GM12878 (cell line): ENCODE results near the gene KLHDC10. TPM values are rescaled to one million over a fixed set of nuclear protein-coding genes. Genes with fewer than 3 reads are reported as not detected.

ENCODE experiments used
- ATAC-seq: fragments of 200-7000 bp; cut with Tn5 transposase; 3 replicates; pipeline ENCODE4 v1.9.1; 2020; ENCODE audit warnings: mild to moderate bottlenecking, moderate library complexity
- BruUV-seq: library from RNA; stranded (reverse); fragments of 400-500 nt; replicated peaks from 2 replicates; lab custom pipeline; 2021; lab: Mats Ljungman, UMichigan
- CTCF ChIA-PET: fragments of 300-600 bp; sonication (Branson Sonifier 250); formaldehyde crosslinking; extraction: SDS; loops from one replicate; lab custom pipeline; 2021; ENCODE audit warnings: inconsistent platforms; lab: Yijun Ruan, JAX
- POLR2A ChIA-PET: fragments of 350-600 bp; formaldehyde crosslinking; extraction: SDS; loops from one replicate; lab custom pipeline; 2021; ENCODE audit warnings: inconsistent platforms; lab: Charles Lee
- RAD21 ChIA-PET: fragments of 300-600 bp; sonication (Branson Sonifier 250); formaldehyde crosslinking; loops from one replicate; lab custom pipeline; 2023; ENCODE audit warnings: antibody characterized with exemption; ENCODE audit not compliant: unreplicated experiment; lab: Charles Lee
- SMC1A ChIA-PET: fragments of 300-600 bp; sonication (Branson Sonifier 250); formaldehyde crosslinking; loops from one replicate; lab custom pipeline; 2023; ENCODE audit not compliant: unreplicated experiment, uncharacterized antibody; lab: Charles Lee
- DNase-seq: peaks from one replicate; pipeline ENCODE4 v3.0.0-alpha.2; 2011; ENCODE audit warnings: low read depth, low spot score
- FAIRE-seq: peaks from 3 replicates; lab custom pipeline; 2011; peaks lifted over from hg19 to GRCh38; lab: Jason Lieb, UNC
- H2AFZ ChIP-seq: 2 replicates; pipeline ENCODE4 v1.6.0; 2011; ENCODE audit warnings: low read depth, low read length, control low read depth; ENCODE audit not compliant: control insufficient read depth
- H3K27ac ChIP-seq: 2 replicates; pipeline ENCODE4 v1.5.1; 2011; ENCODE audit warnings: control low read depth; ENCODE audit not compliant: control insufficient read depth, insufficient read depth
- H3K27me3 ChIP-seq, 2 experiments: replicated peaks in 1 of 2; 2 replicates each; pipeline versions ENCODE4 v1.6.0 to v1.6.1; 2011; ENCODE audit warnings: low read length in 1 of 2; ENCODE audit not compliant: control insufficient read depth in 2 of 2, insufficient read depth in 2 of 2
- H3K36me3 ChIP-seq, 2 experiments: 2 replicates each; pipeline ENCODE4 v1.5.1; 2011; ENCODE audit warnings: low read length in 1 of 2; ENCODE audit not compliant: control insufficient read depth in 2 of 2, insufficient read depth in 2 of 2
- H3K4me1 ChIP-seq: 2 replicates; pipeline ENCODE4 v1.6.1; 2011; ENCODE audit warnings: mild to moderate bottlenecking, low read length, moderate library complexity, mixed read lengths; ENCODE audit not compliant: control insufficient read depth, insufficient read depth
- H3K4me2 ChIP-seq: 2 replicates; pipeline ENCODE4 v1.6.0; 2011; ENCODE audit warnings: control low read depth; ENCODE audit not compliant: control insufficient read depth, insufficient read depth
- H3K4me3 ChIP-seq: fragments of 200-600 bp; sonication (generic); 2 replicates; pipeline ENCODE4 v1.5.1; 2016
- H3K79me2 ChIP-seq: 2 replicates; pipeline ENCODE4 v1.6.0; 2011; ENCODE audit warnings: low read length; ENCODE audit not compliant: control insufficient read depth, insufficient read depth
- H3K9ac ChIP-seq: 2 replicates; pipeline ENCODE4 v1.8.0; 2011; ENCODE audit warnings: low read length, control low read depth, mixed read lengths; ENCODE audit not compliant: control insufficient read depth, insufficient read depth
- H3K9me3 ChIP-seq: replicated peaks from 3 replicates; pipeline ENCODE4 v1.5.1; 2011; ENCODE audit warnings: mild to moderate bottlenecking, low read length; ENCODE audit not compliant: control insufficient read depth, insufficient read depth
- H4K20me1 ChIP-seq: 2 replicates; pipeline ENCODE4 v1.6.0; 2011; ENCODE audit not compliant: control insufficient read depth, insufficient read depth
- CBX3 ChIP-seq: fragments of 200-600 bp; sonication (generic); IDR thresholded peaks from 2 replicates; pipeline ENCODE4 v1.6.1; 2016; ENCODE audit warnings: low read depth, borderline replicate concordance
- CREB1 ChIP-seq: IDR thresholded peaks from 2 replicates; pipeline ENCODE4 v1.6.1; 2012; ENCODE audit warnings: low read depth, mild to moderate bottlenecking, inconsistent platforms
- CREM ChIP-seq: IDR thresholded peaks from 2 replicates; pipeline ENCODE4 v1.6.1; 2014; ENCODE audit warnings: antibody characterized with exemption, low read depth
- GATAD2B ChIP-seq: fragments of 450-650 bp; conservative IDR thresholded peaks from 2 replicates; pipeline ENCODE4 v1.6.1; 2017; ENCODE audit warnings: low read depth, mild to moderate bottlenecking, moderate library complexity
- JUNB ChIP-seq: IDR thresholded peaks from 2 replicates; pipeline ENCODE4 v1.6.1; 2016; ENCODE audit warnings: antibody characterized with exemption, mild to moderate bottlenecking
- MTA2 ChIP-seq: fragments of 450-650 bp; IDR thresholded peaks from 2 replicates; pipeline ENCODE4 v1.6.1; 2016; ENCODE audit warnings: low read depth, mild to moderate bottlenecking, moderate library complexity
- MYC ChIP-seq: IDR thresholded peaks from 2 replicates; pipeline ENCODE4 v1.6.1; 2011; ENCODE audit warnings: mild to moderate bottlenecking, low read length, moderate library complexity, inconsistent platforms; ENCODE audit not compliant: insufficient read depth, insufficient replicate concordance, insufficient read length, severe bottlenecking
- NFIC ChIP-seq: IDR thresholded peaks from 2 replicates; pipeline ENCODE4 v1.6.1; 2012; ENCODE audit warnings: low read depth, mild to moderate bottlenecking, inconsistent platforms, low read length, moderate library complexity
- PKNOX1 ChIP-seq: fragments of 450-650 bp; IDR thresholded peaks from 2 replicates; pipeline ENCODE4 v1.6.1; 2016; ENCODE audit warnings: mild to moderate bottlenecking
- RCOR1 ChIP-seq: conservative IDR thresholded peaks from 2 replicates; pipeline ENCODE4 v1.6.1; 2012; ENCODE audit warnings: low read depth, low read length, improper control_type of control experiment
- SKIL ChIP-seq: fragments of 450-650 bp; IDR thresholded peaks from 2 replicates; pipeline ENCODE4 v1.6.1; 2017; ENCODE audit warnings: mild to moderate bottlenecking, low read depth, inconsistent platforms; ENCODE audit not compliant: poor library complexity, severe bottlenecking
- ZBTB4 ChIP-seq: fragments of 450-650 bp; formaldehyde crosslinking; IDR thresholded peaks from 2 replicates; pipeline ENCODE4 v1.4.0; 2022; ENCODE audit warnings: mild to moderate bottlenecking, moderate library complexity
- WGBS: methylation state at CpG from one replicate; pipeline ENCODE4 v1.1.6; 2016; ENCODE audit warnings: low lambda C conversion rate; ENCODE audit not compliant: insufficient replicate concordance, insufficient coverage; ENCODE audit errors: missing lambda C conversion rate; 5-methylcytosine and 5-hydroxymethylcytosine counted together
- in situ Hi-C: fragments of 300-500 bp; cut with MboI; formaldehyde crosslinking; loops from 9 replicates; pipeline ENCODE4 v1.14.3; 2018; ENCODE audit warnings: mixed read lengths
- intact Hi-C: fragments of 100-400 bp; cut with micrococcal nuclease; formaldehyde crosslinking; loops from one replicate; pipeline ENCODE4 v1.14.2; 2022; ENCODE audit not compliant: unreplicated experiment
- polyA plus RNA-seq, 11 experiments: library from polyadenylated mRNA; depleted of rRNA in 4 of 11; unstranded in 6 of 11; stranded (reverse) in 5 of 11; fragments of >200 nt; fragmentation: Nextera tagmentation in 4 of 11; fragmentation: Illumina TruSeq in 1 of 11; extraction: Ambion mirVana in 4 of 11; extraction: Trizol in 1 of 11; gene quantifications; 1 replicate in 1 of 11; 2 replicates in 10 of 11; pipeline versions ENCODE4 v1.2.1 to v1.2.3, GENCODE V29; 2011 to 2016; ENCODE audit warnings: inconsistent platforms in 2 of 11, missing spikeins in 2 of 11, low read depth in 1 of 11
- total RNA-seq, 4 experiments: library from RNA; depleted of rRNA in 3 of 4; stranded (reverse); fragments of >200 nt in 3 of 4; fragmentation: Illumina TruSeq in 1 of 4; extraction: Trizol in 1 of 4; gene quantifications; 2 replicates each; pipeline versions ENCODE4 v1.2.1 to v1.2.3, GENCODE V29; 2013 to 2021

KLHDC10 gene
- total and polyA plus RNA-seq, 10 of the 15 experiments (the other 5 are each of a cell fraction or from before 2014, with no cell fraction given) = 2.9 to 20.6 (median 9.4) TPM

- SMC1A ChIA-PET = interaction anchor here (1.2 to 1.4 kb wide), 2 partner anchors 12 to 15 kb away, joined by 3 to 5 read pairs; no protein-coding TSS in a partner anchor
- Histone ChIP-seq H3K4me2 (no peak overlapping the region; the same call in 1 of the 2 replicates), H2AFZ (no peak overlapping the region), H3K9me3 (0 out of 3 replicates have a peak, but pooled peaks cover 2% of the 10 kb centered on the region), H3K27ac (0 out of 2 replicates have a peak overlapping the region, but pooled peaks have one; percentile 24), H3K4me1 (peaks cover 15% of the 10 kb centered on the region), H3K4me3 (no peak overlapping the region), H3K9ac (no peak overlapping the region)
- 86% methylated on average over 6 of the region's 6 CpGs for WGBS
- BruUV-seq = no TSS peak
- no peak for DNase-seq
- CTCF ChIA-PET = interaction anchor here (0.5 to 1.3 kb wide), 2 partner anchors 12 to 40 kb away, joined by 4 read pairs; no protein-coding TSS in a partner anchor
- no peak for ATAC-seq
- RAD21 ChIA-PET = interaction anchor here (0.6 to 0.8 kb wide), 2 partner anchors 16 to 572 kb away, joined by 3 to 5 read pairs; no protein-coding TSS in a partner anchor
- TF ChIP-seq CREB1 (no peak), MTA2 (no peak), NFIC (no peak), GATAD2B (no peak), JUNB (no peak), ZBTB4 (CRISPR knock-in tag) (no peak), PKNOX1 (no peak), CREM (no peak), CBX3 (no peak), MYC (no peak), RCOR1 (no peak), SKIL (no peak)
- TF ChIP-seq, all 136 proteins: peak for 0
- POLR2A ChIA-PET = interaction anchor here (1.2 kb wide), 1 partner anchor 12 kb away, joined by 12 read pairs; no protein-coding TSS in a partner anchor
- Histone ChIP-seq H3K36me3 (no peaks in the 10 kb centered on the region; a peak in 1 of 4 replicates), H3K27me3 (no peaks in the 10 kb centered on the region), H4K20me1 (no peaks in the 10 kb centered on the region), H3K79me2 (no peaks in the 10 kb centered on the region)
- intact Hi-C loops = no loop called here
- in situ Hi-C loops = no loop called here
- FAIRE-seq = no peak
These were observed 32.3 kb downstream of the KLHDC10 start for GRCh38 chr7:130102588-130102987.
